DND-41 (cell line): Measurements from ENCODE around the gene FAM120AOS.

Experiments
- CTCF ChIP-seq: IDR thresholded peaks from 2 replicates; pipeline ENCODE4 v1.5.1; 2012; ENCODE audit warnings: borderline replicate concordance, low read length, moderate library complexity, mild to moderate bottlenecking; ENCODE audit not compliant: poor library complexity, severe bottlenecking; ENCODE audit errors: extremely low read depth
- EZH2 ChIP-seq: IDR thresholded peaks from 3 replicates; pipeline ENCODE4 v1.6.1; 2012; ENCODE audit warnings: borderline replicate concordance, low read depth, mild to moderate bottlenecking, moderate library complexity, low read length, inconsistent platforms; ENCODE audit not compliant: severe bottlenecking

DNA sequence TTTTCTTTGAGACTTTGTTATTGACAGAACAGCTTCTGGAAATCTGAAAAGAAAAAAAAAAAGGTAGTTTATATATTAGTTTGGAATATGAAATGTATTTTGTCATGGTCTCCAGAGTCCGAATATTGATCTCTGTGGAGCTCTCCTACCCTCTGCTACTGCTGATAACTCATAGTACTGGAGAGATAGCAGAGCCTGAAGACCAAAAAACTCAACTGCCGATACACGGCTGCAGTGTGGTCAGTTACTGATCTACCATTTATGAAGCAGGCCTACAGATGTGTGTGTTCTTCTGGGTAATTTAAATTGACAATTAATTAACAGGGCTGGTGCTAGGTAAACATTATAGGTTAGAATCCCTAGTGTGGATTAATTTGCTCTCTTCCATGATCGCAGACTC is 5.7 kb downstream of the FAM120AOS start:
- no peak for TF ChIP-seq EZH2
- no peak for TF ChIP-seq CTCF
